ENCODE data around the gene ARID5A.

ARID5A gene

GRCh38 chr2:96540136-96540535 lies 3.6 kb downstream of the ARID5A start:
- no peak overlapping the region for H3K27ac ChIP-seq
- TF ChIP-seq CTCF (conservative IDR thresholded peaks at IDR 0.05) (no peak), ZFX (IDR thresholded peaks at IDR 0.05) (no peak)

GRCh38 chr2:96541398-96542152 lies 5.0 kb downstream of the ARID5A start:
- no peak overlapping the region for H3K27ac ChIP-seq
- TF ChIP-seq CTCF (conservative IDR thresholded peaks at IDR 0.05) (no peak), ZFX (IDR thresholded peaks at IDR 0.05) (no peak)

GRCh38 chr2:96542357-96542977 lies 5.9 kb downstream of the ARID5A start:
- TF ChIP-seq ZFX (IDR thresholded peaks at IDR 0.05), result no peak
- TF ChIP-seq CTCF (conservative IDR thresholded peaks at IDR 0.05), result no peak
- H3K27ac ChIP-seq, result no peak overlapping the region

GRCh38 chr2:96546321-96546720 lies 9.8 kb downstream of the ARID5A start:
- TF ChIP-seq CTCF (conservative IDR thresholded peaks at IDR 0.05) (no peak), ZFX (IDR thresholded peaks at IDR 0.05) (no peak)
- no peak overlapping the region for H3K27ac ChIP-seq

GRCh38 chr2:96546797-96547196 lies 10.2 kb downstream of the ARID5A start:
- TF ChIP-seq ZFX (IDR thresholded peaks at IDR 0.05) (no peak), CTCF (conservative IDR thresholded peaks at IDR 0.05) (no peak)
- H3K27ac ChIP-seq, result no peak overlapping the region

- TF ChIP-seq ZFX (IDR thresholded peaks at IDR 0.05), result no peak
- TF ChIP-seq CTCF (conservative IDR thresholded peaks at IDR 0.05), result no peak
- no peak overlapping the region for H3K27ac ChIP-seq
Measured at GRCh38 chr2:96547203-96547641, 10.7 kb downstream of the ARID5A start.

- TF ChIP-seq ZFX (IDR thresholded peaks at IDR 0.05) (no peak), CTCF (conservative IDR thresholded peaks at IDR 0.05) (no peak)
- H3K27ac ChIP-seq, result no peak overlapping the region
Measured at GRCh38 chr2:96547731-96548171, 11.2 kb downstream of the ARID5A start.

Data from C4-2B (cell line).